GM18909 (cell line): ENCODE data around the gene SLF2.
"Not testable (repeated sequence)": the region's sequence is repeated elsewhere in the genome, so short reads cannot be mapped to it uniquely, and the experiment has no call there.

Source experiments
- ATAC-seq: cut with Tn5 transposase; IDR thresholded peaks from one replicate; pipeline ENCODE4 v1.9.1; 2021; ENCODE audit warnings: mild to moderate bottlenecking; ENCODE audit not compliant: unreplicated experiment, poor library complexity

The SLF2 gene

DNA sequence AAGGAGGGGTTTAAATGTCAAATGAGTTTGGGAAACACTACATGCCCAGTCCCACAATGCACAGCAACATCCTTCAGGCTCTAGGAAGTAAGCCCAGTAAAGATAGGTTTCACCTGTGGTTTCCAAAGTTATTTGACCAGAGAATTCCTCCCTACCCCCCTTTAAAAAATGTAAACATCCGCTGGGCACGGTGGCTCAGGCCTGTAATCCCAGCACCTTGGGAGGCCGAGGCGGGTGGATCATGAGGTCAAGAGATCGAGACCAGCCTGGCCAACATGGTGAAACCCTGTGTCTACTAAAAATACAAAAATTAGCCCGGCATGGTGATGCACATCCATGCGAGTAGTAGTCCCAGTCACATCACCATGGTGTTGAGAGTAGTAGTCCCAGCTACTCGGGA is 62.6 kb downstream of the SLF2 start:
- ATAC-seq = not testable (repeated sequence)

GRCh38 chr10:100976906-100977305 is 64.1 kb downstream of the SLF2 start:
- no peak for ATAC-seq

DNA sequence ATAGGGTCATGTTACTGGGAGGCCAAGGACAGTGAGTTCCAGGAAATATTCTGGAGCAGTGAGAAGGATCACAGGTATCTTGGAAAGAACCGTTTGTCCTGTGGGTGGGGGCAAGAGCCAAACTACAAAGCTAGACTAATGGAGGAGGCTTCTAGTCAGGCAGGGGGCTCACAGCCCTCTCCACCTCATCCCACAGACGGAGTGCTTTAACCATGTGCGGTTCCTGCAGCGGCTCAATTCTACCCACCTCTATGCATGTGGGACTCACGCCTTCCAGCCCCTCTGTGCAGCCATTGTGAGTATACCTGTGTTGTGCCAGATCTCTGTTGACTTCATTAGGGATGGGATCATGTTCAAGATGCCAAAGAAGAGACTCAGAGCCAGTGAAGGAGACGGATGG is 64.7 kb downstream of the SLF2 start:
- no peak for ATAC-seq

DNA sequence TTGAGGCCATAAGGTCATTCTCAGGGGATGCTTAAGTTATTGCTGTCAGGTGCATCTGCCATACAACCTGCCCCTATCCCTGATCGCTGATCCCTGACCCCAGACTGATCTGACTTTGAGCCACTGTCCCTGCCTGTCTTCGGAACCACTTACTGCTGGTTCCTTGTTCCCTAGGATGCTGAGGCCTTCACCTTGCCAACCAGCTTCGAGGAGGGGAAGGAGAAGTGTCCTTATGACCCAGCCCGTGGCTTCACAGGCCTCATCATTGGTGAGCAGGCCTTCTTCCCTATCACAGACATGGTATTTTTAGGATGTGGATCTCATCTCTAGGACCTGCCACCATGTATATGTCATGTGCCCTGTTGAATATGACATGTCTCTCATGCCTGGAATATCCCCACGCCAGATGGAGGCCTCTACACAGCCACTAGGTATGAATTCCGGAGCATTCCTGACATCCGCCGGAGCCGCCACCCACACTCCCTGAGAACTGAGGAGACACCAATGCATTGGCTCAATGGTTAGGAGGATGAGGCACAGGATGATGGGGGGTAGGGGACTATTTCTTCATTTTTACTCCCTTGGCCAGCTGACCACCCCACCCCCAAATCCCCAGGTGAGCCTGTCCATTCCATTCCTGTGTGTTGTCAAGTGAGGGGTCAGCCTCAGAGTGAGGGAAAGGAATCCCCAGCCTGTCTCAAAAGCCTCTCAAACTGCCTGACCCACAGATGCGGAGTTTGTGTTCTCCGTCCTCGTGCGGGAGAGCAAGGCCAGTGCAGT is 65.5 kb downstream of the SLF2 start:
- ATAC-seq = no peak

- ATAC-seq = no peak
Observed at GRCh38 chr10:100978901-100979195, 66.1 kb downstream of the SLF2 start.

DNA sequence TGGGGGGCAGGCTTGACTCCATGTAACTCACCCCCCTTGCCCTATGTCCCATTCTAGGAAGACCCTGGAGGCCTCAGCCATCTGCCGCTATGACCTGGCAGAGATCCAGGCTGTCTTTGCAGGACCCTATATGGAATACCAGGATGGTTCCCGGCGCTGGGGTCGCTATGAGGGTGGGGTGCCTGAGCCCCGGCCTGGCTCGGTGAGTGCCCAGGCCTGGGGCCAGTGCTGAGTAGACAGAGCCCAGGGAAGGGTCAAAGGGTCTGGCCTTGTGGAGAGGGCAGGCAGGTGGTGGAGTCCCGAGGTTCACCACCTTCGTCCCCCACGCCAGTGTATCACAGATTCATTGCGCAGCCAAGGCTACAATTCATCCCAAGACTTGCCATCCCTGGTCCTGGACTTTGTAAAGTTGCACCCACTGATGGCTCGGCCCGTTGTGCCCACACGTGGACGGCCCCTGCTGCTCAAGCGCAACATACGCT is 67.1 kb downstream of the SLF2 start:
- ATAC-seq = no peak

DNA sequence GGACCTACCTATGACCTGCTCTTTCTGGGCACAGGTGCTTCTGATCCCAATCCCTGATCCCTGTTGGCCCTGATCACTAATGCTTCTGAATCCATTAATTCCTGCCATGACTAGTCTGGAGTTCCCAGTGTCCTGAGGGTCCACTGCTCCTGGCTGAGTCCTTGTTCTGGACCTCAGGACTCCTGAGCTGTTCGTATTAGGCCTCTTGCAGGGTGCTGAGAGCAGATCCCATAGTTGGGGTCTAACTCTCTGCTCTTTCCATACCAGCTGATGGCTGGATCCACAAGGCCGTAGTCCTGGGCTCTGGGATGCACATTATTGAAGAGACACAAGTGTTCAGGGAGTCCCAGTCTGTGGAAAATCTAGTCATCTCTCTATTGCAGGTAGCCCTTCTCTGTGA is 67.5 kb downstream of the SLF2 start:
- no peak for ATAC-seq

DNA sequence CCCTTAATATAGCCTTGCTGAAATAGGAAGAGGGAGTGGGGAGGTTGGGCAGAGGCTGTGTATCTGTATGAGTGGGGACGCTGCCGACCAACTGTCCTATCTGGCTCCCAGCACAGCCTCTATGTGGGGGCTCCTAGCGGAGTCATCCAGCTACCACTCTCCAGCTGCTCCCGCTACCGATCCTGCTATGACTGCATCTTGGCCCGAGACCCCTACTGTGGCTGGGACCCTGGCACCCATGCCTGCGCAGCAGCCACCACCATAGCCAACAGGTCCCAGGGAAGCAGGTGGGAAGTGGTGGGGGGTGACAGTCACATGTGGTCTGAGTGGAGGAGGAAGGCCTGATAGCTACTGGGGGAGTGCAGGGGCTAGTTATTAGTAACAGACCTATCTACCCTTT is 67.9 kb downstream of the SLF2 start:
- no peak for ATAC-seq

DNA sequence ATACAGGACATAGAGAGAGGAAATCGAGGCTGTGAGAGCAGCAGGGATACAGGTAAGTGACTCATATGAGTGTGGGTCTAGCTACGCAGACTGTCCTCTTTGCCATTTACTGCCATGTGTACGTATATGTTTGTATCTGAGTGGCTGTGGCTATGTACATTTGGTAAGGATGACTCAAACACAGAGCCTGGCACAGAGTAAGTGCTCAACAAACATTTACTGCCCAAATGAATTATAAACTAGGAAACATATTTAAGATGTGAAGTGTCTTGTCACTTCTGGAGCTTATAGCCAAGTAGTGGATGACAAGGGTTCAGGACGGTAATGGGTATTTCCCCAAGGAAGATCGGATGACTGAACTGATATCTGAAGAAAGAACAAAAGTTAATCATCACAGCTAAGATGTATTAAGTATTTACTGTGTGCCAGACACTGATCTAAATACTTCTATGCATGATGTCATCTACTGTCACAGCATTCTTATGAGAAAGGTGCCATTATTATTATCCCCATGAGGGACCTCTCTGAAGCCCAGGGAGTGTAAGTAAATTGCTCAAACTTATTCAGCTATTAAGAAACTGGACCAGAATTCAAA is 68.5 kb downstream of the SLF2 start:
- ATAC-seq = no peak

DNA sequence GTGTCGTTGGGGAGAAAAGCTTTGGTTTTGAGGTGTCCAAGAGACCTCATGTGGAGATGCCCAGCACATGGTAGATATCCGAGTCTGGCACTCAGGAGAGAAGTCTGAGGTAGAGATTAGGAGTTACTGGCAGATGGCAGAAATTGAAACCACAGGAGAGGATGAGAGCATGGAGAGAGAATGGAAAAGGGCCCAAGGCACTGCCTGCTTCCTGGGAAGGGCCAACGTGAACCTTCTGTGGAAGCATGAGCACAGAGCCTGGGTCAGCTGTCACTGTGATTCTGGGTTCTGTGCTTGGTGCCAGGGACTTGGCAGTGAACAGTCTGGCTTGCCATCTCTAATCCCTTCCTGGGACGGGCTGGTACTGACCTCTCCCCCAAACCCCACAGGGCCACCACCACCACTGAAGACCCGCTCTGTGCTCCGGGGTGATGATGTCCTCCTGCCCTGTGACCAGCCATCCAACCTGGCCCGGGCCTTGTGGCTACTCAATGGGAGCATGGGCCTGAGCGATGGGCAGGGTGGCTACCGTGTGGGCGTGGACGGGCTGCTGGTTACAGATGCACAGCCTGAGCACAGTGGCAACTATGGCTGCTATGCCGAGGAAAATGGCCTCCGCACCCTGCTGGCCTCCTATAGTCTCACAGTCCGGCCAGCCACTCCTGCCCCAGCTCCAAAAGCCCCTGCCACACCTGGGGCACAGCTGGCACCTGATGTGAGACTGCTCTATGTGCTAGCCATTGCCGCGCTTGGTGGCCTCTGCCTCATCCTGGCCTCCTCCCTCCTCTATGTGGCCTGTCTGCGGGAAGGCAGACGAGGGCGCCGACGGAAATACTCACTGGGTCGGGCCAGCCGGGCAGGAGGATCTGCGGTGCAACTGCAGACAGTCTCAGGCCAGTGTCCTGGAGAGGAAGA is 70.4 kb downstream of the SLF2 start:
- ATAC-seq = no peak

GRCh38 chr10:100983868-100984671 is 71.3 kb downstream of the SLF2 start:
- ATAC-seq = no peak

DNA sequence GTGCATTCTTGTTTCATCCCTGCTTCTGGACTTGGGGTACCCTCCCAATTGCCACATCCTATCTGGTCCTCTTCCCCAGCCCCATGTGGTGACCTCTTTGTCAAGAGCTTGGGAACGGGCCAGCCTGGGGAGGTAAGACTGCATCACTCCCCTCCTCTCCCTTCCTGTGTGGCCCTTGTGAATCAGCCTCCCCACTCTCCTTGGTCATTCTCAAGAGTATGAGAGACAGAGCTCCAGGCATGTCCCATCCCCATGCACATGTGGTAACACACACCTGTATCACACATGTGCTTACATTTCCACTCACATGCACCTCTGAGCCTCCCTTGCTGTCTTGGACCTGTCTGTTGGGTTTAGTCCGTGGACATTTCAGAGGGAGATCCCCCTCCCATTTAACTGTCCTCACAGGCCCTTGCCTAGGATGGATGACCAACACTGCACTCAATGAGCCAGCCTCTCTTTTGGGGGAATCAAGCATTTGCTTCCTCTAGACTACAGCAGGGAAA is 72.0 kb downstream of the SLF2 start:
- ATAC-seq = no peak

DNA sequence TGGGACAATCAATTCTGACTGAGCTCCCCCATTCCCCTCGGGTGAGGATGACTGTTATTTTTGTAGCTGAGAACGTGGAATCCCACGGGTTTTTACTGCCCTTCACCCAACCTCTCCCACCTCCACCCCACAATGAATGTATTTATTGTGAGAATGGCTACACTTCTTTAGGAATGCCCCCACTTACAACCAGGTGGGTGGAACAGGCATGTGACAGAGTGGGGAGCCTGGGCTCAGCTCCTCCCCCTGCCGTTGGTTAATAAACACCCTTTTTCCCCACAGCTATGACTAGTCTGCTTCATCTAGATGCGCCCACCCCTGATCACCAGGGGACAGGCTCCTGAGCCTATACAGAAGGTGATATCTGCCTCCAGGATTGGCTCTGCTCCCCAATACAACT is 72.6 kb downstream of the SLF2 start:
- no peak for ATAC-seq

GRCh38 chr10:100986623-100986951 is 73.8 kb downstream of the SLF2 start:
- no peak for ATAC-seq

DNA sequence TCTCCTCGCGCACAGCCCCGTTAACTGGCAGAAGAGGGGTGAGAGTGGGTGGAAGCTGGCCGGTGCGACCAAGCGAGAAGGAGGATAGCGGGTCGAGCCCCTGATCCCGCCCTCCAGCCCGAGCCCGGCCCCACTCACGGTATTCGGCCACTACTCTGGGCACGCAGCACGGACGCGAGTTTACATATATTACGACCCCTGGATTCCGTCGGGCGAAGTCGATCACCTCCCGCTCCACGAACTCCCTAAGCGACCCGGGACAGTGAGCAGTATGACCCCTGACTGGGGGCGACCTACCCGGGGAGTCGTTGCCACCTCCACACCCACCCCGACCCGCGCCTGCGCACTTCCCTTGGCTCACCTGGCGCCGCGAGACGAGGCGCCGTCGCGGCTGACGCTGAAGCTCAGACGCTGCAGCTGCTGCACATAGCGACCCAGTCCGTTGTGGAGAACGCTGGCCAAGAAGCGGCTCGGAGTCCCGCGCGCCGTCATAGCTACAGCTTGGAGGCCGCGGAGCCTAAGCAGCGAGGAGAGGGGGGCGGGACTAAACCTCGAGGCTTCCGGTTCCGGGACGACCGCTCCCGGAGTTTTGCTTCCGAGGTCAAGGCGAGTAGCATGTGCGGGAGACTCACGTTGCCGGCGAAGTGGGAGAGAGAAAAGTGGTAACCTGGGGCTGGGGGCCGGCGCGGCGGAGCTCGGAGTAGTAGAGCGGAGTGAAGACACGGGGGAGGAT is 74.4 kb downstream of the SLF2 start, which contains the start of the genes MRPL43 and TWNK:
Gene MRPL43, minus strand, starts transcription at position 546 of the 733 bp plus-strand sequence. Its CDS starts 54 bp downstream, at position 492.
Gene TWNK, plus strand, starts transcription at position 592 of the 733 bp plus-strand sequence. CDS start 668 bp downstream, outside the sequence.
- peak; percentile 79 for ATAC-seq

GRCh38 chr10:100987685-100988049 is 74.9 kb downstream of the SLF2 start:
- ATAC-seq = peak; percentile 8

DNA sequence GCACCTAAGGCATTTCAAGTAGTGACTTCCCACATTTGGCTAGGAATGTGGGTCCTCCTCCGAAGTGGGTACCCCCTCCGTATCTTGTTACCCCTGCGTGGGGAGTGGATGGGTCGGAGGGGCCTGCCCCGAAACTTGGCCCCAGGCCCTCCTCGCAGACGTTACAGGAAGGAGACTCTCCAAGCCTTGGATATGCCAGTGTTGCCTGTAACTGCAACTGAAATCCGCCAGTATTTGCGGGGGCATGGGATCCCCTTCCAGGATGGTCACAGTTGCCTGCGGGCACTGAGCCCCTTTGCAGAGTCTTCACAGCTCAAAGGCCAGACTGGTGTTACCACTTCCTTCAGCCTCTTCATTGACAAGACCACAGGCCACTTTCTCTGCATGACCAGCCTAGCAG is 75.4 kb downstream of the SLF2 start:
- no peak for ATAC-seq

- ATAC-seq = no peak
Observed at GRCh38 chr10:100989088-100989487, 76.3 kb downstream of the SLF2 start.

- no peak for ATAC-seq
Observed at GRCh38 chr10:100993986-100994708, 81.4 kb downstream of the SLF2 start.
